T follicular helper cell (primary cell): ENCODE measurements around the gene UROD.
"Not testable (repeated sequence)": the region's sequence is repeated elsewhere in the genome, so short reads cannot be mapped to it uniquely, and the experiment has no call there.

Experiments used
- DNase-seq: peaks from one replicate; pipeline ENCODE4 v3.0.0-alpha.2; 2020; ENCODE audit warnings: low read depth

UROD gene

GRCh38 chr1:45038661-45039364 is 26.8 kb downstream of the UROD start:
- no peak for DNase-seq

- no peak for DNase-seq
Measured at GRCh38 chr1:45040297-45040696, 28.2 kb downstream of the UROD start.

GRCh38 chr1:45043094-45043493 is 31.0 kb downstream of the UROD start:
- DNase-seq = no peak

- no peak for DNase-seq
Measured at GRCh38 chr1:45044916-45045315, 32.9 kb downstream of the UROD start.

- no peak for DNase-seq
Measured at GRCh38 chr1:45047032-45047431, 35.0 kb downstream of the UROD start.

GRCh38 chr1:45051005-45051772 is 39.1 kb downstream of the UROD start:
- no peak for DNase-seq

- DNase-seq = no peak
Measured at GRCh38 chr1:45057542-45057941, 45.5 kb downstream of the UROD start.

- DNase-seq = no peak
Measured at GRCh38 chr1:45059829-45060228, 47.8 kb downstream of the UROD start.

GRCh38 chr1:45062463-45062862 is 50.4 kb downstream of the UROD start:
- not testable (repeated sequence) for DNase-seq

GRCh38 chr1:45065083-45065482 is 53.0 kb downstream of the UROD start:
- DNase-seq = no peak
